Adrenal gland (tissue), 12 donors: ENCODE data around the gene CCDC97. TPM values are rescaled to one million over a fixed set of nuclear protein-coding genes. Genes with fewer than 3 reads are reported as not detected.

ENCODE experiments used
- DNase-seq, 7 donors: peaks; one replicate each; pipeline ENCODE4 v3.0.0-alpha.2; 2019 to 2020
- H3K27ac ChIP-seq, 5 donors: fragments of 200-600 bp; sonication (generic) in 4 of 5; 1 replicate in 3 of 5; 2 replicates in 2 of 5; pipeline versions ENCODE4 v1.5.1 to v1.8.0; 2016 to 2020; ENCODE audit warnings: mild to moderate bottlenecking in 1 of 5
- H3K27me3 ChIP-seq: fragments of 200-600 bp; 2 replicates; pipeline ENCODE4 v1.8.0; 2021
- H3K36me3 ChIP-seq, 2 donors: fragments of 200-600 bp; replicated peaks in 1 of 2; 1 replicate in 1 of 2; 2 replicates in 1 of 2; pipeline versions ENCODE4 v1.5.1 to v1.8.0; 2018 to 2022
- H3K4me1 ChIP-seq, 2 donors: fragments of 200-600 bp; replicated peaks in 1 of 2; 1 replicate in 1 of 2; 2 replicates in 1 of 2; pipeline versions ENCODE4 v1.5.1 to v1.8.0; 2018 to 2021
- H3K4me3 ChIP-seq, 4 donors: fragments of 200-600 bp; sonication (generic) in 3 of 4; one replicate each; pipeline ENCODE4 v1.5.1; 2016 to 2018
- H3K9me3 ChIP-seq, 3 donors: fragments of 200-600 bp; sonication (generic) in 1 of 3; replicated peaks in 1 of 3; 1 replicate in 2 of 3; 2 replicates in 1 of 3; pipeline versions ENCODE4 v1.5.1 to v1.8.0; 2016 to 2021
- POLR2A ChIP-seq, 2 donors: fragments of 450-650 bp; IDR thresholded peaks; one replicate each; pipeline ENCODE4 v1.6.1; 2017; ENCODE audit warnings: antibody characterized with exemption in 2 of 2, mild to moderate bottlenecking in 2 of 2, moderate library complexity in 1 of 2
- WGBS, 4 donors: extraction: QIAGEN DNeasy Blood & Tissue Kit in 2 of 4; methylation state at CpG; one replicate each; pipeline versions ENCODE4 v1.1.5 to v1.1.7; 2013 to 2017; 5-methylcytosine and 5-hydroxymethylcytosine counted together
- intact Hi-C, 2 donors: fragments of 100-400 bp; cut with DNase I; formaldehyde crosslinking; loops; one replicate each; pipeline versions ENCODE4 v1.14.1 to v1.15.0; 2022 to 2023
- polyA plus RNA-seq, 3 donors: library from polyadenylated mRNA; stranded (reverse); fragments of 200-250 nt in 2 of 3; fragments of 350-450 nt in 1 of 3; fragmentation: Illumina TruSeq in 1 of 3; extraction: RNeasy Lipid Tissue Mini Kit (QIAGEN cat#74804) in 1 of 3; gene quantifications; one replicate each; pipeline ENCODE4 v1.2.3, GENCODE V29; 2013 to 2014
- total RNA-seq, 9 donors: library from RNA; depleted of rRNA in 4 of 9; stranded (reverse); fragments of >200 nt in 4 of 9; fragments of 120-200 nt in 1 of 9; fragmentation: NEBNext Ultra II Directional in 1 of 9; extraction: Animal tissue kit (Norgen Biotek cat#: 25700) in 1 of 9; gene quantifications; one replicate each; pipeline versions ENCODE4 v1.1.0 to v1.2.4, GENCODE V29; 2013 to 2023
- TF ChIP-seq, protein P1 (sequence below), 6 experiments: fragments of 450-650 bp in 4 of 6; fragments of 200-600 bp in 2 of 6; sonication (generic) in 1 of 6; IDR thresholded peaks; 1 replicate in 5 of 6; 2 replicates in 1 of 6; pipeline versions ENCODE4 v1.5.1 to v1.8.0; 2016 to 2021; ENCODE audit warnings: antibody characterized with exemption in 6 of 6, mild to moderate bottlenecking in 2 of 6, moderate library complexity in 1 of 6
- donor health status: healthy with polysubstance abuse.
- donor health status: Bipolar disorder and iron deficiency.
- donor health status: DM: yes; HTN: yes; CAD: no.
- donor health status: DM: no; HTN: no; CAD: no.
- donor health status: DM: no; HTN: no; CAD: no.
- donor health status: DM: yes; HTN: yes; CAD: no.

The CCDC97 gene
- total and polyA plus RNA-seq, 12 donors: 8.2 to 25.6 (median 16.4) TPM

DNA sequence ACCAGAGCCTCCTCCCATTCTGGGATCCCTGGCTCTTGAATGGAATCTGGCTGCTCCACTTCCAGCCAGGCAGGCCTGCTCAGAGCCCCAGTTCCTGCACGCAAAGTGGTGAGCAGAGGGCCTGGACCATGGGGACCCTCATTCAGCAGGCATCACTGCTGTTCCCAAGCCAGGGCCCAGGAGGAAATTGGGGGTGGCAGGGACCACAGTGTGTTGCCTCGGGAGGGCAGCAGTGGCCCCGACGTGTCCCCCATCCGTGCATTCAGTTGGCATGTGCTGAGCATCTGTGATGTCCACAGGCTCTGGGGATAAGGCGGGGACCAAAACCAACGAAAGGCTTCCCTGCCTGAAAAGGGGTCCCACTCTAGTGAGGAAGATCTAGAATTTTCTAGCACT is 11.2 kb downstream of the CCDC97 start:
- peaks cover 0 to 46% of the 10 kb centered on the region in 2 donors for H3K36me3 ChIP-seq
- intact Hi-C loops: no loop called here
- peak in 1 of 7 donors; percentile 16 for DNase-seq

GRCh38 chr19:41321600-41322270 is 11.8 kb downstream of the CCDC97 start:
- DNase-seq: peak in 6 of 7 donors; percentile 52 to 80 (median 67)
- Histone ChIP-seq H3K4me1 (peaks cover 33 to 55% of the 10 kb centered on the region in 2 donors), H3K27me3 (no peaks in the 10 kb centered on the region), H3K27ac (peak overlapping the region; percentile 79 to 97 (median 91)), H3K4me3 (no peak overlapping the region), H3K36me3 (peaks cover 0 to 41% of the 10 kb centered on the region in 2 donors), H3K9me3 (no peaks in the 10 kb centered on the region)
- 50 to 59% (median 56%) methylated on average over 5 to 10 of the region's 10 CpGs for WGBS, 4 donors
- intact Hi-C loops: no loop called here
- TF ChIP-seq POLR2A (IDR thresholded peaks at IDR 0.05): no peak
- TF ChIP-seq, protein P1, sequence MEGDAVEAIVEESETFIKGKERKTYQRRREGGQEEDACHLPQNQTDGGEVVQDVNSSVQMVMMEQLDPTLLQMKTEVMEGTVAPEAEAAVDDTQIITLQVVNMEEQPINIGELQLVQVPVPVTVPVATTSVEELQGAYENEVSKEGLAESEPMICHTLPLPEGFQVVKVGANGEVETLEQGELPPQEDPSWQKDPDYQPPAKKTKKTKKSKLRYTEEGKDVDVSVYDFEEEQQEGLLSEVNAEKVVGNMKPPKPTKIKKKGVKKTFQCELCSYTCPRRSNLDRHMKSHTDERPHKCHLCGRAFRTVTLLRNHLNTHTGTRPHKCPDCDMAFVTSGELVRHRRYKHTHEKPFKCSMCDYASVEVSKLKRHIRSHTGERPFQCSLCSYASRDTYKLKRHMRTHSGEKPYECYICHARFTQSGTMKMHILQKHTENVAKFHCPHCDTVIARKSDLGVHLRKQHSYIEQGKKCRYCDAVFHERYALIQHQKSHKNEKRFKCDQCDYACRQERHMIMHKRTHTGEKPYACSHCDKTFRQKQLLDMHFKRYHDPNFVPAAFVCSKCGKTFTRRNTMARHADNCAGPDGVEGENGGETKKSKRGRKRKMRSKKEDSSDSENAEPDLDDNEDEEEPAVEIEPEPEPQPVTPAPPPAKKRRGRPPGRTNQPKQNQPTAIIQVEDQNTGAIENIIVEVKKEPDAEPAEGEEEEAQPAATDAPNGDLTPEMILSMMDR (IDR thresholded peaks at IDR 0.05): peak; percentile 49 to 73 (median 66)

More for the DNA sequence above, 11.2 kb downstream of the CCDC97 start:
- Histone ChIP-seq H3K4me3 (no peak overlapping the region), H3K9me3 (no peaks in the 10 kb centered on the region), H3K27ac (peak overlapping the region in 3 of 5 donors; percentile 83 to 91 (median 91)), H3K27me3 (no peaks in the 10 kb centered on the region), H3K4me1 (peaks cover 33 to 50% of the 10 kb centered on the region in 2 donors)
- 80 to 90% (median 82%) methylated on average over 5 to 7 of the region's 7 CpGs for WGBS, 4 donors
- no peak for TF ChIP-seq POLR2A (IDR thresholded peaks at IDR 0.05)
- TF ChIP-seq, protein P1 (IDR thresholded peaks at IDR 0.05): no peak

DNA sequence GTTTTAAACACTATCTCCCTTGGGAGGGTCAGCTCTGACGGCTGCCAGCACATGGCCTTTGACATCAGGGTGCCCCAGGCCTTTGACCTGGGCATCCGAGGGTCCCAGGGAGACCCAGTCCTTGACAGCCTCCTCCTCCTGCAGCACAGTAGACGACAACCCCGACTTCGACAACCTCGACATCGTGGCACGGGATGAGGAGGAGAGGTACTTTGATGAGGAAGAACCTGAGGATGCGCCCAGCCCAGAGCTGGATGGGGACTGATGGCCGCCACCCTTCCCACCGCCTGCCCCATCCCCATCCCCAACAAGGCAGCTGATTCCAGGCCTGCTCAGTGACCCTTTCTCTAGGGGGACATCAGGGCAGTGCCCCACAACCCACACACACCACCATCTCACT is 12.5 kb downstream of the CCDC97 start:
- Histone ChIP-seq H3K4me3 (no peak overlapping the region), H3K9me3 (no peaks in the 10 kb centered on the region), H3K36me3 (peaks cover 0 to 34% of the 10 kb centered on the region in 2 donors), H3K27ac (peak overlapping the region; percentile 79 to 97 (median 91)), H3K27me3 (no peaks in the 10 kb centered on the region), H3K4me1 (peaks cover 33 to 62% of the 10 kb centered on the region in 2 donors)
- intact Hi-C loops: no loop called here
- WGBS, 4 donors: 78 to 94% (median 91%) methylated on average over 1 to 11 of the region's 11 CpGs
- TF ChIP-seq, protein P1 (IDR thresholded peaks at IDR 0.05): no peak
- no peak for TF ChIP-seq POLR2A (IDR thresholded peaks at IDR 0.05)
- peak in 2 of 7 donors; percentile 25 to 62 for DNase-seq

DNA sequence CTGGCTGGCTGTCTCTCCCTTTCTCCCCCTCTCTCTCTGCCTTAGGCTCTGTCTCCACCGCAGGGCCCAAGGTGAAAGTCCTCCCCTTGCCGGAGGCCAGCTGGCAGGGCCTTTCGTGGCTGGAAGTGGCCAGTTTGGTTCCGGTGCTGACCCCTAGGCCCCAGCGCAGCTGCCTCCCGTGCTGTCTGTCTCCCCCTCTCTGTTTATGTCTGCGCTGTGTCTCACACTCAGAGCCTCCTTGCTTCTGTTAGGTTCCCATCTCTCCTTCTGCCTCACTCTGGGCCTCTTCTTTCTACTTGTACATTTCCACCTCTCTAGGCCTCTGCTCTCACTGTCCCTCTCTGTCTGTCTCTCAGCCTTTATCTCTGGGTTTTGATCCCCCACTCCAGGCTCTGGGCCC is 13.1 kb downstream of the CCDC97 start:
- Histone ChIP-seq H3K36me3 (peaks cover 0 to 29% of the 10 kb centered on the region in 2 donors), H3K4me1 (peaks cover 33 to 66% of the 10 kb centered on the region in 2 donors), H3K27me3 (no peaks in the 10 kb centered on the region), H3K4me3 (no peak overlapping the region), H3K9me3 (no peaks in the 10 kb centered on the region), H3K27ac (peak overlapping the region; percentile 79 to 97 (median 91))
- peak in 6 of 7 donors; percentile 57 to 78 (median 66) for DNase-seq
- intact Hi-C loops: no loop called here
- no peak for TF ChIP-seq POLR2A (IDR thresholded peaks at IDR 0.05)
- TF ChIP-seq, protein P1 (IDR thresholded peaks at IDR 0.05): no peak
- 35 to 63% (median 47%) methylated on average over 7 of the region's 7 CpGs for WGBS, 4 donors
